GM18907 (cell line): ENCODE data around the gene EID2.

ENCODE experiments used
- ATAC-seq: cut with Tn5 transposase; IDR thresholded peaks from one replicate; pipeline ENCODE4 v1.9.1; 2021; ENCODE audit warnings: mild to moderate bottlenecking, moderate library complexity; ENCODE audit not compliant: unreplicated experiment

Gene EID2, protein sequence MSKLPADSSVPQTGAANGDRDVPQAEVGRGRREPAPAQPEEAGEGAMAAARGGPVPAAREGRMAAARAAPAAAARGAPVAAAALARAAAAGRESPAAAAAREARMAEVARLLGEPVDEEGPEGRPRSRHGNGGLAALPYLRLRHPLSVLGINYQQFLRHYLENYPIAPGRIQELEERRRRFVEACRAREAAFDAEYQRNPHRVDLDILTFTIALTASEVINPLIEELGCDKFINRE

DNA sequence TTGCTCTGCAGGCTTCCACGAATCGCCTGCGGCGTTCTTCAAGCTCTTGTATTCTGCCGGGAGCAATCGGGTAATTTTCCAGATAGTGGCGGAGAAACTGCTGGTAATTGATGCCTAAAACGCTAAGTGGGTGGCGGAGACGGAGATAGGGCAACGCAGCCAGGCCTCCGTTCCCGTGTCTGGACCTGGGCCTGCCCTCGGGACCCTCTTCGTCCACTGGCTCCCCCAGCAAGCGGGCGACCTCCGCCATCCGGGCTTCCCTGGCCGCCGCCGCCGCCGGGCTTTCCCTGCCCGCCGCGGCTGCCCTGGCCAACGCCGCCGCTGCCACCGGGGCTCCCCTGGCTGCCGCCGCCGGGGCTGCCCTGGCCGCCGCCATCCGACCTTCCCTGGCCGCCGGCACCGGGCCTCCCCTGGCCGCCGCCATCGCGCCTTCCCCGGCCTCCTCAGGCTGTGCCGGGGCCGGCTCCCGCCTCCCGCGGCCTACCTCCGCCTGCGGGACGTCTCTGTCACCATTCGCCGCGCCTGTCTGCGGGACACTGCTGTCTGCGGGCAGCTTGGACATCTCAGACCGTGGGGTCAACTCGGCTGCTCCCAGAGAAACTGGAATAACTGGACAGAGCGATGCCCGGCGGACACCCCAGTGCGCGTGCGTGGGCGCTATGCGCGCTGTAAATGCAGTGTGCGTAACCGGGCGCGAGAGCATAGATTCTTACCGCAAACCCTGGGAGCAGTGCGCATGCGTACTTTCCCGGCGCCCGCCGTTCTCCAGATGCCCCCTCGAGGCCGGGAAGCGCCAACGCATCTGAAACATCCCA is at the start of gene EID2:
TSS of gene EID2 (minus strand) at position 644 of the 815 bp plus-strand sequence. CDS start at position 562, 82 bp downstream.
- peak; percentile 86 for ATAC-seq

DNA sequence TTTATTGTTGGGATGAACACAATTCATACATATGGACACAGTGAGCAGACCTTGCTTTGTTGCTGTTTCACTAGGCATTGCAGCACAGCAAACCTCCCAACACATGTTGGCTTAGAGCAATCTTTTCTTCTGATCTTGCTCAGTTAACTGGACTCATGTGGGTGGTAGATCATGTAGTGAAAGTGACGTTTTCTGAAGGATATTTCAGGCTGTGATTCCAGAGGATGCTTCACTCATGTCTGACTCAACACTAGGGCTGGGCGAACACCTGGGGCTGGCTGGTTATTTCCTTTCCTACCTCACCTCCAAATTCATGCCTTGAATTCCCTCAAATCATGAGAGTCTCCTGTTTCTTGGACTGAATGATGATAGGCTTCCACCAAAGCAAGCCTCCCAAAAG is 48.1 kb upstream of the EID2 start:
- no peak for ATAC-seq

DNA sequence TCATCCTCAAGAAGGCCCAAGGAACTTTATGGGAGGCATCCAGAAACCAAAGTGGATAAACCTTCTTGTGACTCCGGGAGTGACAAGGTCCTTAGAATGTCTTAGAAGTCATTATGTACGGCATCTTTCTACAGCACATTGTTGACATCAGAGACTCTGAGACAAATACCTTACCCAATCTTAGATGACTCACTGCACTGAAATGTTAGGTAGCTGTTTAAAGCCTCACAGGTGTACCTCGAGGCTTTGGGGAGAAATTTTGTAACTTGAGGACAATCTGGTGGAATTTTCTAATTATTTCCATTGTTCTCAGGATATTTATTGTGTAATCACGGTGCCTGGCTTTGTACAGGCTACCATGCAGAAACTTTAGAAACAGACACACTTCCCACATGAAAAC is 47.5 kb upstream of the EID2 start:
- ATAC-seq = no peak

DNA sequence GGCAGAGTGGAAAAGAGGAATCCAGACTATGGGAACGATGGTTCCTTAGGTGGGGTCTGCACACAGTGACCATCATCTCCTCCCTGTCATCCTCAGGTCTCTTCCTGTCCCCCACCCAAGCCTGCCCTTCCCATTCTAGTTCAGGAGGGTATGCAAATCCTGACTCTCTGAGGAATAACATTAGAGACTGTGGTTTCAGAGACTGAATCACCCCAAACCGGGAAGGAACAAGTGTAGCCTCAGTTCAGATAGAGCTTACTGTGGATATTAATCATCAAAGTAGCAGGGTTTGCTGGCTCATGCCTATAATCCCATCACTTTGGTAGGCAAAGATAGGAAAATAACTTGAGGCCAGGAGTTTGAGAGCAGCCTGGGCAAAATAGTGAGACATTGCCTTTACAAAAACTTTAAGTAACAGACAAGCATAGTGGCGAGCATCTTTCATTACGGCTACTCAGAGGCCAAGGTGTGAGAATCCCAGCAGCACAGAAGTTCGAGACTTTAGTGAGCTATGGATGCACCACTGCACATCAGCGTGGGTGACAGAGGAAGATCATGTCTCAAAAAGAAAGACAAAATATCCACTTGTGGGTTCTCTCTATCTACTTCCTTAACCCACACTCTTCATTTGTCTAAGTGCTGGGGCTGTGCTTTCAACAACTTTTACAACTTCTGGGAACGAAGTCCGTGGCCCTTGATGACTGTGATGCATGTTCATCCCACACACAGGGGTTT is 43.1 kb upstream of the EID2 start:
- ATAC-seq = no peak

DNA sequence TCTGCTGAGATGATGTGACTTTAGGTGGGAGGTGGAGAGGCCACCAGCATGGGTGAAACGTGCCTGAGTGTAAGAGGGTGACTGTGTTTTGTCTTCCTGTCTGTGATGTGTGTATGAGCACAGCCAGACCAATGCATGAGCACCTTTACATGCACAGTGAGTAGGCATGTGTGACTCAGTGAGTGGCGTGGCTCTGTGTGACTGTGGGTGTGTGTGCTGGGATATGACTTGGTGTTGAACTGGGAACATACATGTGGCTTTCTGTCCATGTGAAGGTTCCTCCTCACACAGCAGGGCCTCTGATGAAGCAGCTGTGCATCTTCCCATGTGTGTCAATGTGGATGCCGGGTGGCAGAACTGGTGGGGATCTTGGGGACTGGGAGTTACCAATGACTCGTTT is 42.5 kb upstream of the EID2 start:
- ATAC-seq = no peak

DNA sequence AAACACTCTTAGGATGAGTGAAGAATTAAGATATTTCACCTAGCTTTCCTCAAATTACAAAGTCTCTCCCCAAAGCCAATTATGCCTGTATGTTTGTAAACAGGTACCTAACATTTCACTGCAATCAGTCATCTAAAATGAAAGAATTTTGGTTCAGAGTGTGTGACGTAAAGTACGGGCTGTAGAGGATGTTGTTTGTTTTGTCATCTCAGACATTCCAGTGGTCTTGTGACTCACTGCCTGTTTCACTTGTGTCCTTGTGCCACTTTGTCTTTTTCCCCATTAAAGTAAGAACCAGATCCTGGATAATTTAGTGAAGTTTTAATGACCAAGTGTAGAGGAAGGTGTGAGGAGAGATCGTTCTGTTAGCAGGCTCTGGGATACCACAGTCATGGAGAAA is 28.6 kb upstream of the EID2 start:
- ATAC-seq = no peak

DNA sequence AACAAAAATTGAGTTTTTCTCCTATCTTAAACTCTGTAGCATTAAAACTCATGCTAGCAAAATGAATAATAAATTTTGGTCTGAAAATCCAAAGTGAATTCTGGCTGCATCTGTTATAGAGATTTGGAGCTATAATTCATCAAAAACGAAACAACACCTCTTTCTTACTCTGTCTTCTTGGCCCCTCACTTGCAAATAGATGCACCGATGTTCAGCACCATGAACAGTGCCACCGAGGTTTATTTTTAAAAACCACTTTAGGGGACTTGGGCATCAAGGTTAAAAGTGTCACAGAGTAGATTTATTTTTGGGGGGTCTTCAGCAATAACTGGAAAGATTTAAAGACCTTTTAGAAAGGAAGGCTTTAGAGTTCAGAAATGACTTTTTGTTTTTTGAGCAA is 26.1 kb upstream of the EID2 start:
- no peak for ATAC-seq

DNA sequence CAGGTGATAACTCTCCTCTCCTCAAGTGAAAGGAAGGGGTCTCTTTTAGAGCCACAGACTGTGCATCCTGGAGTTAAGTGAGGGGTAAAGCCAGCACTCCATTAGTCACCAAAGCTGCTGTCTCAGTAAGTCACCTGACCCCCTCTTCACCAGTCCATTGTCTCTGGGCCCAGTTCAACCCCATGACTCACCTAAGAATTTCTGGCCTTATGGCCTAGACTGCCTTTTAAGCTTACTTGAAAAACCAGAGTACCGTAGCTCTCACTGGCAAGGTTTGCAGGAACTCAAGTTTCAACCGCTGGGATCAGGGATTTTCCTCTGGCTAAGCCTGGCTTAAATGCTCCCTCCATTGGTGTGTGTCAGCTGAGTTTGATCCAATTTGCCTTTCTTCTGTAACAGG is 23.4 kb upstream of the EID2 start:
- ATAC-seq = no peak

DNA sequence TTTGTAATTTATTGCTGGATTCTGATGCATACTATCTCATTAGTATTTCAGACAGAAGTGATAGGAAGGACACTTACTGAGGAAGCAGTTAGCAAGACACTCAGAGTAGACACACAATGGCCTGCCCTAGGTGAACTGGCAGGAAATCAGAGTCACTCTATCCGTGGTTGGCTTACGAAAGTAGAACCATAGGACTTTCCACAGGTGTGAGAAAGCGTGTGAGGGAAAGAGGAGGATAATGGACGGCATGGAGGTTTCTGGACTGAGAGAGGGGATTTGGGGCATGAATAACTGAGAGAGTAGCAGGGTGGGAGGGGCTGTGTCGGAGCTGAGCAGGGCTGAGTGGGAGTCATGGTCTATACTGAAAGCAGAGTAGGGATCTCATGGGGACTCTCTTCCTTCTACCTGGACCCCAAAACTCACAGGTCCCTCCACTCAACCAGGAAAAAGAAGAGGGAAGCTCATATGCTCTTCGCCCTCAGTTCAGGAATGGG is 18.7 kb upstream of the EID2 start:
- ATAC-seq = no peak

DNA sequence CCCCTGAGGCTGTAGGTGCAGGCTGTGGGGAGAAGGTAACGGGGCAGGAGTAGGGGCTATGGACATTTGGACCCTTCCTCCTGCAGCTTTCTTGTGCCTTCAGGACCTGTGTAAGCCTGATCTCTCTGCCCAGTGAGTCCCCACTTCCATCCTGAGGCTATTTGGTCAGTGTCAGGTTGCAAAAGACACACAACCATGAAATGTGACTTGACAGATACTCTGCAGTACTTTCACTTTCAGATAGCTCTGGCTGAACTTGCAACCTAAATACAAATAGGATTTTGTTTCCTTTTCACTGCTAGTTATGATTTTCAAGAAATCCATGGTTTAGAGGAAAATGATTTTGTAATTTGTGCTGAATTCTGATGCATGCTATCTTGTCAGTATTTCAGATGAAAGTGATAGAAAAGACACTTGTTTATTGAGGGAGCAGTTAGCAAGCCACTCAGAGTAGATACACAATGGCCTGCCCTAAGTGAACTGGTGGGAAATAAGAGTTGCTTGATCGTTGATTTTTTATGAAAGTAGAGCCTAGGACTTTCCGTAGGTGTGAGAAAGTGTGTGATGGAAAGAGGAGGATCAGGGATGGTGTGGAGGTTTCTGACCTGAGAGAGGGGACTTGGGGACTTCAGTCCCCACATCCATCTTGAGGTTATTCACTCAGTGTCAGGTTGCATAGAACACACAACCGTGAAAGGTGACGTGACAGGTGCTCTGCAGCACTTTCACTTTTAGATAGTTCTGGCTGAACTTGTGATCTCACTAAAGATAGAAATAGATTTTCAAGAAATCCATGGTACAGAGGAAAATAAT is 18.1 kb upstream of the EID2 start:
- no peak for ATAC-seq

DNA sequence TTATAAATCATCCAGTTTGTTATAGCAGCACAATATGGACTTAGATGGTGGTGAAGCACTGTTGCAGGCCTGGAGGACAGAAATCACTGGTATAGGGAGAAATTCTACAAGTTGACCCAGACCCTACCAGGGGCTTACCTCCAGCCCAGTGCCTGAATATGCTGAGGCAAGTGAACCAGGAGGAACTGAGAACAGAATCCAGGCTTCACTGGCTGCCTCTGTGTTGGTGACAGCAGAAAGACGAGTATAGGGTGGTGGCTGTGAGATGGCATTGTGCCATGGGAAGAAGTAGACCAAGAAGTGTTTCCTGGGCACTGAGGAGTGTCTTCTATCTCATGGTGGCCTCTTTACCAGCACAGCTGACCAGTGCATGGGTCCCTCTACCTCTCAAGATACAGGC is 15.9 kb upstream of the EID2 start:
- no peak for ATAC-seq

DNA sequence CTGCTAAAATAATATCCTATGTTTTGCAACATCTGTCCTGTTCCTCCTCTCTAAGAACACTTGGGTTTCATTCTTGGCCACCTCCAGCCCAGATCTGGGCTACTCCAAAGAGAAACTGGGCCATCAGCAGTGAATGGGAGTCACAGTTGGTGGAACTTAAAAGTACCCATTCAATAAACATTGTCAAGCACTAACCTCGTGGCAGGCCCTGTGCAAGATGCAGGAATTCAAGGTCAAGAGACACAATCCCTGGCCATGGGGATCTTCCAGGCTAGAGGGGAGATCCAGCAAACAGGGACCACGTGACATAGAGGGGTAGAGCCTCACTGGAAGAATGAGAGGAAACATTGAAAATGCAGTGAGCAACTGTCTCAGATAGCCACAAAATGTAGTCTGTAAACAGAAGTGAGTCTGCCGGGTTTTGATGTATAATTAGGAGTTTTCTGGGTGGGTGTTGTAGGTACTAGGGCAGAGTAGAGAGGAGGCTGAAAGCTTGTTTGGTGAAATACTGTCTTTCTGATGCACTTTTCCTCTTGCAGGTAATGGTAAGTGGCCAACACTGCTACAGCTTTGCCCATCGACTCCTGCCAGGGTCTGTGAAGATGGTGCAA is 14.8 kb upstream of the EID2 start:
- ATAC-seq = no peak

DNA sequence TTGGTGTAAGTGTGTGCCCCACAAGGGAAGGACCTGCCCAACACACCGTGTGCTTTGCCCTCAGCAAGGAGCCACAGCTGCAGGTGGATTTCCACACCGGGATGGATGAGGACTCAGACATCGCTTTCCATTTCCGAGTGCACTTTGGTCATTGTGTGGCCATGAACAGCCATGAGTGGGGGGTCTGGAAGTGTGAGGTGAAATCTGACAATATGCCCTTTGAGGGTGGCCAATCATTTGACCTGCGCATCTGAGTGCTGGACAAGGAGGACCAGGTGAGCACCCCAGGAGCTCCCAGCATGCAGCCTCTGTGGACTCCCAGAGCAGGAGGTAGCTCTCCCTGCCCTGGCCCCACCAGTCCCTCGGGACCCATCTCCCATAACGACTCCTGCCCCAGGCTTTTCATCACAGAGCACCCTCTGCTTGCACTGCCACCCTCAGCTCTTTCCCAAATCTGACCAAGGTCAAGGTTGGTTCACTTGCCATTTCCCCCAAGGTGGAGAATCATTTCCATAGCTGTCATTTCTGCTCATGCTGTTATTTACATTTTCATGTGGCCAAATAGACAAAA is 13.2 kb upstream of the EID2 start:
- ATAC-seq = no peak

DNA sequence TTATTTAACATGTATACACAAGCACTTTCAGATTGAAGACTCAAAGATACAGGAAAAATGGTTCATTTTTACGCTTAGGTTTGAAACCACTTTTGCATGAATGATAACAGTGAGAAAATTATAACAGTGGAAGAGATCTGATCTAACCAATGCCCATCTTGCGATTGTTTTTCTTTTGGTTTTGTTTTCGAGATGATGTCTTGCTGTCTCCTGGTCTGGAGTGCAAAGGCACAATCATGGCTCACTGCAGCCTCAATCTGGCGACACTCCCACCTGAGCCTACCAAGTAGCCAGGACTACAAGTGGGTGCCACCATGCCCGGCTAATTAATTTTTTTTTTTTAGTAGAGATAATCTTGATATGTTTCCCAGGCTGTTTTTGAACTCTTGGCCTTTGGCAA is 10.2 kb upstream of the EID2 start:
- ATAC-seq = no peak

DNA sequence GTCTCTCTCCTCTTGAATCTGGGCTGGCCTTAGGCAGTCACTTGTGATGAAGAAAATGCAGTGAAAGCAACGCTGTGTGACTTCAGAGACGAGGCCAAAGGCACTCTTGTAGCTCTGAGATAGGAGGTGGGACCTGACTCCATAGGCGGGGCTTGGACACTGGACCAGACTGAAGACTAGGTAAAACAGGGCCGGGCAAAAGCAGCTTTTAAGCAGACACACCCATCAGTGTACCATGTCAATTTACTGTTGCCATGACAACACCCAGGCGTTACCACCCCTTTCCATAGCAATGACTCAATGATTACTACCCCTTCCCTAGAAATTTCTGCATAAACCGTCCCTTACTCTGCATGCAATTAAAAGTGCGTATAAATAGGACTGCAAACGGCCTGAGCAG is 6.6 kb upstream of the EID2 start:
- ATAC-seq = no peak

DNA sequence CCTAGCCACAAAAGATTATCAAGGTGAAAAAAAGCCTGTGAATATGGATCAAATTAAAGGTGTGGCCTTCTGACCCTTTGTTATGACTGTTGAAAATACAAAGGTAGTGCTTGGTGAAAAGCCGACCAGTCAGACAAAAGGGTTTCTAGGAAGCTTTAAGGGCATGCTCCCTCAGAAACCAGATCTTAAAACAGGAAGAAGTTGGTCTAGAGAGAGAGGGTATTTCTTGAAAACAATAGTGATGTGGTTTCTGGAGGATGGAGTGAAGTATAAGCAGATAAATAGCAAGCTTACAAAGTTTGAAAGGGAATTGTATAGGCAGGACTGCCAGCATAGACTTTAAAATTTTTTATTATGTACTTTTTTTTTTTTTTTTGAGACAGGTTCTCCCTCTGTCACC is 5.0 kb upstream of the EID2 start:
- ATAC-seq = no peak

DNA sequence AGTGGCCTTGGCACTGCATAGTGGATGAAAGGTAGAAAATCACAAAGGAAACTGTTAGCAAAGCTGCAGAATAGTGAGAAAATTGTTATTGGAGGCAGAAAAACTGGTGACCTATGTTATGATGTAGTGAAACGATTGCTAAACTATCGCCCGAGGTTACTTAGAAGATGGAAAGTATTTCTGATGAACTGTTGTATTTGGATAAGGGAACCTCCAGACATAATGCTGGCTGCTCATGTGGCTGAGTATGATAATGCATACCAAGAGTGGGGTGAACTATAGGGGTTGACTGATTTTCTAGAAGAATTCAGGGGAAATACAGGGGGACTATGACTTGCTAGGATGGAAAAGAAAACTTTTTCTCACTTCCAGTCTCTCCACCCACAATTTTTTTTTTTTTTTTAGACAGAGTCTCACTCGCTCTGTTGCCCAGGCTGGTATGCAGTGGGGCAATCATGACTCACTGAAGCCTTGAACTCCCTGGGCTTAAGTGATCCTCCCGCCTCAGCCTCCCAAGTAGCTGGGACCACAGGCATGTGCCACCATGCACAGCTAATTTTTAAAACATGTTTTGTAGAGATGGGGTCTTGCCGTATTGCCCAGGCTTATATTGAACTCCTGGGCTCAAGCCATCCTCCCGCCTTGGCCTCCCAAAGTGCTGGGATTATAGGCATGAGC is 4.4 kb upstream of the EID2 start:
- ATAC-seq = no peak

DNA sequence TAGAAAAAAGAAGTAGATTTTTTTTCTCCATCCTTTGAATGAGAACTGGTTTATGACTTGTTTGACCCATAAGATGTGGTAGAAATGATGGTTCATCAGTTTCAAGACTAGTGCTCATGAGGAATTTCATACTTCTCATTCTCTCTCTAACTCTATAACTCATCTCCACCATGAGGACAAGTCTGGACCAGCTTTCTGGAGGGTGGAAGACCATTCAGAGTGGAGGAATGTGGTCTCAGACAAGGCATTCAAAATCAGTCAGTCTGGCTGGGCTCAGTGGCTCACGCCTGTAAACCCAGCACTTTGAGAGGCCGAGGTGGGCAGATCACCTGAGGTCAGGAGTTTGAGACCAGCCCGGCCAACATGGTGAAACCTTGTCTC is 3.5 kb upstream of the EID2 start:
- no peak for ATAC-seq

DNA sequence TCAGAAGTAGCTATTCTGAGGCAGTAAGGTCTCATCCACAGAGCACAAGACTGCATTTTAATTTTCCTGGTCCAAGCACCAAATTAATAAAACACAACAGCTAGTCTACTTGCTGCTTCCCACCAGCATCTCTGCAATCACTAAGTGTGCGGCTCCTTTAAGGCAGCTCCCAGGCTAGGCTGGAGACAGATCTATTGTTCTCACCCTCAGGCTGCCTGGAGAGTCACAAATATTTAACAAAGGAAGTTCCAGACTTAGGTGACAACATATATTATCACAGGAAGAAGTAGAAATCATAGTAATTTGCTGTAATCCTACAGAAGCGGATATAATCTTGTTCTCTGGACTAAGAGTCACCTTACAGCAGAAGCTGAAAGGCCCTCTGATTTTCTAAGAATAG is 2.2 kb upstream of the EID2 start:
- no peak for ATAC-seq

DNA sequence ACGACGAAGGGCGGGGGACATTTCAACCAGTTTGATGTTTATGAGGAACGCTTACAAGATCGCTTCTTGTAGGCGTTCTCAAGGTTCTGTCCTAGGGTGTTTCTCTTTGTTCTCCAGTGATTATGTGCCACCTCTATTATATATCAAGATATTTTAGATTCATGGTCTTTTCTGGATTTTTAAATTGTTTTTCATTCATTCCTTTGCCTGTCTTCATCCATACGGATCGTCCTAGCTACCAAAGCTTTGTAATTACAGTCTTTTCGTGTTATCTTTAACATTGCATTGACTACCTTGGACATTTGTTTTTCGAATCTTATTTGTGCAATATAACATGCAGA is 342 bp upstream of the EID2 start:
- ATAC-seq = no peak
